Right kidney (tissue), 1 donor: ENCODE data around the gene CPA2.

ENCODE experiments used
- DNase-seq: peaks from one replicate; pipeline ENCODE4 v3.0.0-alpha.2; 2016

Gene CPA2

DNA sequence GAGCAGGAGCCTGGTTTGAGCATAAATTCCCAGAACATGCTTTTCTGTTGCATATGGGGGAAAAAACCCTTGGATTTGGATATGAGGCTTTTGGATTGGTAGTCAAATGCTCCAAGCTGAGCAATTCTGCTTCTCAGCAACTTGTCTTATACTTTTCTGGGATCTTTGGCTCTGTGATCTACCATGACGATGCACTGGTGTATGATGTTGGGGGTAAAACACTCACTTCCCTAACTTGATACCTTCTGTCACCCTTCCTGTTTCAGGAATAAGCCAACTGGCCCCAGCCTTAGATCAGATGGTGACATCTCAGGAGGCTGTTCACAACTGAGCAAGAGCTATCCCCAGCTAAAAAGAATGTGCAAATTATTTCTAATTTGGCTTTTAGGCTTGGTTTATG lies 13.2 kb downstream of the CPA2 start:
- no peak for DNase-seq

DNA sequence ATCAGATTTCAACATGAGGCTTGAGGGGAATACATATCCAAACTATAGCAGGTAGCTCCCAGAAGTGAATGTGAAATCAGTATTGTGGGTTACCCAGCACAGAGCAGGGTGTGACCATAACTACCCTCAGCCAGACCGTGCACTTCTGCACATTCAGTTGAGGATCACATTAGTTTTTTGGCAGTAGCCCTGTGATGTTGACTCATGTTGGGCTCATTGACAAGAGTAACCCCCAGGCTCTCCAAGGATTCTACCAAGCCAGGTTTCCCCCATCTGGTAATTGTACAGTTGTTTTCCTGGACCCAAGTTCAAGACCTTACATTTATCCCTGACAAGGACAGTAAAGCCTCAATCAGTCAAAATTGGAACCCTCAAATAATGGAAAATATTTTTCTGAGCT lies 14.6 kb downstream of the CPA2 start:
- DNase-seq: no peak

DNA sequence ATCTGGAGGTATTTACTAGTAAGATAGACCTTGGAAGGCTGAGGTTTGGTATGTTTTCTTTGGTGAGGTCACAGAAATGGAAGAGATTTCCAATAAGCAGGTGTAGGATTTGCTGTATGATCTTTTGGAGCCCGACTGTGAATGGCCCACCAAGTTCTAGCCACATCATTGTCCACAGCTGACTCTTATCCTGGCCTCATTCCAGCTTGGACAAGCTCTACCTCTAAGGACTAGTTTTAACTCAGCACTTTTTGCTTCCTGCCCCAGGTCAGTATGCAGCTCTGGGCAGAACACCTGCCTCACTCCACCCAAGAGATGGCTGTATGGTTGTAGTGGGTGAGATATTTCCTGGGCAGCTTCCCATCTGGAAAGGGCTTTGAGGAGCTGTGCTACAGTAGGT lies 20.2 kb downstream of the CPA2 start:
- no peak for DNase-seq

DNA sequence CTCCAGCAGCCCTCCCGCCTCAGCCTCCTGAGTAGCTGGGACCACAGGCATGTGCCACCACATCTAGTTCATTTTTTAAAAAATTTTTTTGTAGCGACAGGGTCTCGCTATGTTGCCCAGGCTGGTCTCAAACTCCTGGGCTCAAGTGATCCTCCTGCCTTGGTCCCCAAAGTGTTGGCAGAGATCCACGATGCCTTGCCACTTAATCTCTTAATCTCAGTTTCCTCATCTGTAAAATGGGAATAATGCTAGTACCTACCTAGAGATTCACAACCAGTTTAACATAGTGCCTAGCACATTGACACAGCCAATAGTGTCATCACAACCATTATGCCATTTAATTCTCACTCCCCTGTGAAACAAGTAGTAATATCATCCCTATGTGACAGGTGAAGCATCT lies 21.5 kb downstream of the CPA2 start:
- no peak for DNase-seq

DNA sequence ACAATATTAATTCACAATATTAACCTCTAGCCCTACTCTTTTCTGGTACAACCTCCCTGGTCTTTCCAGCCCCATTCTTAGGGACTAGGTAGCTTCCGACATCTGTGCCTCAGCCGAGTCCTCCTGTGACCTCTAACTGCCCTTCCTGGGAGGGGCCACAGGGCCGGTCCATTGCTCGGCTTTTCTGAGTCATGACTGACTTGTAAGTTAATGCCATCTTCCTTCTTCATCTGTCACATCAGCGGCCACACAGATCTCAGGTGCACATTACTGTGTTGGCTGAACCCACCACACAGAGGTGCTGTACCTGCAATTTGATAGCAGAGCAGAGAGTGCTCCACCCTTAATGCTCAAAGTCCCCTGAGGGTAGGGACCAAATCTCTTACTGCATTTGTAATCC lies 22.2 kb downstream of the CPA2 start:
- no peak for DNase-seq

DNA sequence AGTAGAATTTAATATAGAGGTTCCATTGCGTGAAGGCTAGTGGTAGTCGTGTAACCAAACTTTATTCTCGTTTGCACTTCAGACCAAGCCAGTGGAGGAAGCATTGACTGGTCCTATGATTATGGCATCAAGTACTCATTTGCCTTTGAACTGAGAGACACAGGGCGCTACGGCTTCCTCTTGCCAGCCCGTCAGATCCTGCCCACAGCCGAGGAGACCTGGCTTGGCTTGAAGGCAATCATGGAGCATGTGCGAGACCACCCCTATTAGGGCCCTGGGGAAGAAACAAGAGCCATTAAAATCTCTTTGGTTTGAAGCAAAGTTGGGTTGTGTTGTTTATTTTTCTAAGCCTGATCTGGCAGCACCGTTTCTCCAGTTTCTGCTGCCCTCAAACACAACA lies 22.8 kb downstream of the CPA2 start:
- no peak for DNase-seq

DNA sequence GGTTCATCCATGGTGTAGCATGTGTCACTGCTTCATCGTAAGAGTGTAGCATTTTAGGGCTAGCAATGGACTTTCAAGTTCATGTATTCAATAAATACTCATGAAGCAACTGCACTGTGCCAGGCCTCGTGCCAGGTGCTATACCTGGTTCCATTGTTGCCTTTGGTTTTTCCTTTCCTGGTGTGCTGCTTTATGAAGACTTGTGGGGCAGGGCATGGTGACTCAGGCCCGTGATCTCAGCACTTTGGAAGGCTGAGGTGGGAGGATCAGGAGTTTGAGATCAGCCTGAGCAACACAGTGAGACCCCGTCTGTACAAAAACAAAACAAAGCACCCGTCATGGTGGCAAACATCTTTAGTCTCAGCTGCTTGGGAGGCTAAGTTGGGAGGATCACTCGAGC lies 24.1 kb downstream of the CPA2 start:
- no peak for DNase-seq

DNA sequence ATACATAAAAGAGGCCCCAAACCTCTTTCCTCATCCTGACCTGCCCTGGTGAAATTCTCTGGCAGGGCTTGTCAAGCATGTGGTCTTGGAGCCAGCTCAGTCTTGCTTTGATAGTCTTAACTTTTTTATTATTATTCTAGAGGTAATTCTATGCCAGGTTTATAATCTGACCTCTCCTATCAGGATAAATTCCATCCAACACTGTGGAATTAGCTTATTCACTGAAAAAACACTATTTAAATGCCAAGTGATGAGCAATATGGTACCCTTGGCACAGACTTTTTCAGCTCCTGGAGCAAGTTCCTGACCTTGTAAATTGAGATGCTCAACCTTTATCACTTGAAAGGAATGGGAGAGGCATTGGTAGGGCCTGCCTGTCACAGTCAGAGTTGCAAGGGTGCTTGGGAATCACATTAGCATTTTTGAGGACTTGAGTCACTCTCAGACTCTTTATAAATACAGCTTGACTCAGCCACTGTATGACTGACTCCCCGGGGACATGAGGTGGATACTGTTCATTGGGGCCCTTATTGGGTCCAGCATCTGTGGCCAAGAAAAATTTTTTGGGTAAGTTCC lies 26.1 kb downstream of the CPA2 start, which contains the start of gene CPA4:
Gene CPA4, plus strand, starts transcription at position 480 of the 576 bp plus-strand sequence. Its CDS starts 20 bp downstream, at position 500.
- DNase-seq: no peak

DNA sequence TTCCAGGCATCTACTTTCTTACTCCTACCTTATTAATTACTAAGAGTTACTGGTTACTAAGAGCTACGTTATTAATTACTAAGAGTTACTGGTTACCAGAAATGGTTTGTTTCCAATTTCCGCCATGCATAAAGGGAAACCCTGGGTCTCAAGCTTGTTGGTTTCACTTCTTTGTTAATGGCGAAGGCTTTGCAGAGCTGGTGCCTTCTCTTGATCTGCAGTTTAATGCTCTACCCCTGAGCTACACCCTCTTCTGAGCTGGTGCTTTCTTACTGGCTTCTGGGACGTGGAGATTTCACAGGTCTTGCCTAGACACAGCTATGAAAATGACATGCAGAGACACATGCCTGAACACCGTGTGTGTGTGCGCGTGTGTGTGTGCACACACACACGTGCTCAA lies 26.9 kb downstream of the CPA2 start:
- DNase-seq: no peak

DNA sequence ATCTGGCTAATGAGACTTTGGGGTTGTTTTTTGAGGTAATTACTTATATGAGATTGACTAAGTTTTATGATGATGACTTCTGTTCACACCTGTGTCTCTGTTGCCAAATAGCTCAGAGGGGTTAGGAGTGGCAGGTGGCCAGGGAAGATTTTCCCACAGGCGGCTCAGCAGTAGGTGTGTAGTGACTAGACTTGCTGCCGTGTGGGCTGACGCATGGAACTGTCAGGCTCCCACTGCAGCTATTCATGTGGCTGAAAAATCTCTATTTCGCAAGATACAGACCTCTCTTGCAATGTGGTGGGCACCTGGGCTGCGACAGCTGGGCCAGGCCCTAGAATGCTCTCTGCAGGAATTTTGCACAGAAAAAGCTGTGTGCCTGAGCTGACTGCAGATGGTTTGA lies 27.7 kb downstream of the CPA2 start:
- DNase-seq: no peak

DNA sequence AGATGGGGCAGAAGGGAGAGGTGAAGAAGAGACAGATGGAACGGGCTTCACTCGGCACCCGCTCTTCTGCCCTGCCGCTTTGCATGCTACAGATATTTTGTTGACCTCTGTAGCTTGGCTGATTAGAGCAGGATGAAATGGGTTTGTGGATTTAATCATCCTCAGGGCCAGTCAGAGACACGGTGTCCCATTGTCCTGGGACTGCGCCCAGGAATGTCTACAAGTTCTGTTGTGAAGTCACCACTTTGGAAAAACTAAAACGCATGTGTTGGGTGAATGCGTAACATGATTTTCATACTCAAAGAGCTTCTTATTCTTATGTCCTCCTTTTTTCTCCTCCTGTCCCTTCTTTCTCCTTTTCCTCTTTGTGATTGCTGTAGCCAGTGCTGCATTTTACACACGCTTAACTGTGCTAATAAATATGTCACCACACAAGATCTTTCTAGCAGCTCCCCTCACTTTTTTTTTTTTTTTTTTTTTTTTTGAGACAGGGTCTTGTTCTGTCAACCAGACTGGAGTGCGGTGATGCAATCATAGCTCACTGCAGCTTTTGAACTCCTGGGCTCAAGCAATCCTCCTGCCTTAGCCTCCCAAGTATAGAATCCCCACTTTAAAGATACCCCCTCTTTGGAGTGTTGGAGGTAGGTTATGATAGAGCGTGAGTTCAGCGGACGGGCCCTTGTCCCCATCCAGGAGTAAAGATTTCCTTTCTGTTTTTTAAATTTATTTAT lies 29.7 kb downstream of the CPA2 start:
- DNase-seq: no peak

DNA sequence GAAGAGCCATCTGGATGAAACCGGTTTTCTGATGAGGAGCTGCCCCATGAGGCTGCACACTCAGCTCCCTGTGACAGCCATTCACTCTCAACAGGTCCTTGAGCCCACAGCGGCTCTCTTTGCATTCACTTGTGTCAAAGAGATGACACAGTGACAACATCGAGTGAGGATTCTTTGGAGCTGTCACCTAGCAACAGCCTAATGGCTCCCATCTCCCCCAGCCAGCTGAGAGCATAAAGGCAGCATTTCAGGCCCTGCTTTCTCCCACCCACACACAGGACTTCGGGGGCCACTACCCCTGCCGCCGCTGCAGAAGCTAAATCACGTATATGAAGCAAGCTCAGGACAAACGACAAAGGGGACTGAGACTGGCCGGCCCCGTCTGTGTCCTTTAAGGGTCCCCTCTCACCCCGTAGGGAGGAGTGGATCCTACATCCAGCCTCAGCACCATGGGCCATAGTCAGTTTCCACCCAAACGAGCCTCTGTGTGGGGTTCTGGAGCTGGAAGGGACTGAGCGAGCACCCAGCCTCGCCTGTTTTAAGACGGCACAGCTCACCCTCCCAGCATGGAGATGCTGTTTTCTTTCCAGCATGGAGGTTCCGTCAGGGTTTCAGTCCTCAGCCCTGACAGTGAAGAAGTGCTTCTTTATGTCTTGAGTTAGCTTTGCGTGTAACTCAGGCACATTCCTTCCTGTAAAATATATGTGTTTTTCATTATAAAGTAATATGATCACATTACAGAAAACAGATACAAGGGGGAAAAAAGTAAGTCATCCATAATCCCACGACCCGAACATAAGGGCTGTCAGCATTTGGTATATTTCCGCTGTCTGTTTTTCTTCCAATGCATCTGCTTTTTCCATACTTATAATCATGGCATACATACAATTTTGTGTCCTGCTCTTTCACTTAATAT lies 31.2 kb downstream of the CPA2 start:
- DNase-seq: peak; percentile 43

DNA sequence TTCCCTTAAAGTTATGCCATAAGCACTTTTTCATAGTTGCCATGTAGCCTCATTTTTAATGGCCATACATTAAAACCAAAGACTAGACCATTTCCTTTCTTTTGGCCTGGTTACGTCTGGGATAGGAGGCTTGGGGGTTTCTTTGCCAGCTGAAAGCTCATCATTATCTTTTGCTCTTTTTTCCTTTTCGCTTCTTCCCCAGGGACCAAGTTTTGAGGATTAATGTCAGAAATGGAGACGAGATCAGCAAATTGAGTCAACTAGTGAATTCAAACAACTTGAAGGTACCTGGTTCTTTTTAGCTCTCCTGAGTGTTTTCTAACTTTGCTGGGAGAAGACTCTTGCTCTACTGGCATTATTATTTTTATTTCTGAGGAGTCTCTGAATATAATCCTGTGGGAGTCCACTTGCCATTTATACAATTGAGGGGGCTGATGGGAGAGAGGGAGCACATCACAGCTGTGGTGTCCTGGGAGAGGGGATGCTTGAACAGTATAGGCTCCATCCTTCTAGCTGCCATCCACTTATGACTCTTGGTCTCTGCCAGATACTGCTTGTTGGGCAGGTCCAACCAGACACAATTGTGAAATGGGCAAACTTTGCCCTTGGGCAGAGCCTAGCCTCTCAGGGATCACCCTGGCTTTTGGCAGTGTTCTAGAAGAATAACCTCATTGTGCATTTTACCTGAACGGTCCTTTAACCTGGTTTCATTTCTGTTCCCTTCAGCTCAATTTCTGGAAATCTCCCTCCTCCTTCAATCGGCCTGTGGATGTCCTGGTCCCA lies 32.1 kb downstream of the CPA2 start:
- no peak for DNase-seq

DNA sequence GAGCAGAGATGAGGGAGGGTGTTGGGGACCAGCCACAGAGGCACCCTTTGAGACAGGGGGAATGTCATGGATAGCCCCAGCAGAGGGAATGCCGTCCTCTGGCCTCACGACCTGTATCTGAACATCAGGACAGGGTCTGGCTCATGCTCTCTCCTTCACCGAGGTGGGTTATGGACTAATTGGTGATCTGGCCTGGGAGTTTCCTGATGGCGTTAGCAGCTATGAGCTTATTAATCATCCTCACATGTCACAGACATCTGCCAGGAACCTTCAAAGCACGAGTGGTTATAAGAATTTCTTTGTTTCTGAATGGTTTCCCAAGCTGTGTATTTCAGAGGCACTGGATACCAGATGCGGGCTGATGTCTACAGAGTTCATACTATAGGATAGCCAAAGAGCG lies 33.2 kb downstream of the CPA2 start:
- DNase-seq: no peak

DNA sequence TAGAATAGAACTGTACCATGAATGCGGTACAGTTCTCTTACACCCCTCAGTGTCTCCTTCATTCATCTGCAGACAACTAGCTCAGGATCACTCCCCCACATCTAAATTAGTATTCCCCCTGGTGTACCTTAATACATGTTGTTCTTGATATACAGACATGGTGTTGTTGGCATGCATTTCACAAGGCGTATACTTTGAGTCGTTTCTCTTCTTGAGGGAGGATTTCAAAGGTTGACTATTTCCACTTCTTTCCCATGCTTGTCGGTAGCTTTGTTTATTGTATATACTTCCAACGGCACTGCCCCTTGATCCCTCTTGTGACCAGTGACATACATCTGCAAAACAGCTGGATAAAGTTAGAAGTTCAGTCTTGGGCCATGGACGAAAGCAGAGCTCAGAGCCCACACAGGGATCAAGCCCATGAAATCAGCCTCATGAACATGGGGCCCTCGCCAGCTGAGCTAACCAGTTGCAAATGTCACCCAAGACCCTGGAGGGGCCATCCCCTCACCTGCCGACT lies 34.9 kb downstream of the CPA2 start:
- DNase-seq: no peak

DNA sequence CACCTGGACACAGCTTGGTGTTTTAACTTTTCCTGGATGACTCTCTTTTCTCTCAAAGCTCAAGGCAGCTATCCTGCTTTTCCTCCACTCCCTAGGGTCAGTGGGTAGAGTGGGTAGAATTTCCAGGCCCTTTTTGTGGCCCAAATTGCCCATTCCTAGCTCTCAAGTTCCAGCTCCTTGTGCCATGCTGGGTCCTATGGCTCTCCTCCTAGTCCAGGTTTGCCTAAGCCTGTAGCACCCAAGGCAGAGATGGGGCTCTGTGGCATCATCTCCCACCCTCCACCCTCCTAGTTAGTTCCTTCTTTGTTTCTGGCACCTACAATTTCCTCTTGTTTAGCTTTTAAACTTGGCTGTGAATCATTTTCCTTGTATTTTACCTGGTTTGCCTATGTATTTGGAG lies 36.0 kb downstream of the CPA2 start:
- no peak for DNase-seq

DNA sequence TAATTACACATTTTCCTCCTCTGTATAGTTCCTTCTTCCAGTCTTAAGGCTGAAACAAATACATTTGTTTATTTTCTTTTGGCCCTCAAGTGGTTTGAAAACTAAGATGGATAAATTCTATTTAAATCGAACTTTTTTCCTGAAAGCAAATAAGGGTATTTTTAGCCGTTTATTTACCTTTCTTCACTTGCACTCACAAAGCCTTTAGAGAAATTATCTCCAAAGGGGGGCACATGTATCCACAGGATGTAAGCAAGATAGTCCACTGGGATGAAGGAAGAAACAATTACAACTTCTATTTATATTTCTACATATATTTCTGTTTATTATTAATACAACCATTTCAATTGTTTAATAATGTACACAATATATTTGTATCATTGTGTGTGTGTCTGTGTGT lies 36.5 kb downstream of the CPA2 start:
- DNase-seq: no peak

DNA sequence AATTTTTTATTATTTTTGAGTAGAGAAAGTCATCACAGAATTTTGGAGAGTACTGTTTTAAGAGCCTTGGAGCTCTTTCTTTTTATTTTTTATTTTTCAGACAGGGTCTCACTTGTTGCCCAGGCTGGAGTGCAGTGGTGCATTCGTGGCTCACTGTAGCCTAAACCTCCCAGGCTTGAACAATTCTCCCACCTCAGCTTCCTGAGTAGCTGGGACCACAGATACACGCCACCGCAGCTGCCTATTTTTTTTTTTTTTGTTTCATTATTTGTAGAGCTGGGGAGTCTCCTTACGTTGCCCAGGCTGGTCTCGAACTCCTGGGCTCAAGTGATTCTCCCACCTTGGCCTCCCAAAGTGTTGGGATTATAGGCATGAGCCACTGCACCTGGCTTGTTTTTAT lies 36.9 kb downstream of the CPA2 start:
- no peak for DNase-seq

DNA sequence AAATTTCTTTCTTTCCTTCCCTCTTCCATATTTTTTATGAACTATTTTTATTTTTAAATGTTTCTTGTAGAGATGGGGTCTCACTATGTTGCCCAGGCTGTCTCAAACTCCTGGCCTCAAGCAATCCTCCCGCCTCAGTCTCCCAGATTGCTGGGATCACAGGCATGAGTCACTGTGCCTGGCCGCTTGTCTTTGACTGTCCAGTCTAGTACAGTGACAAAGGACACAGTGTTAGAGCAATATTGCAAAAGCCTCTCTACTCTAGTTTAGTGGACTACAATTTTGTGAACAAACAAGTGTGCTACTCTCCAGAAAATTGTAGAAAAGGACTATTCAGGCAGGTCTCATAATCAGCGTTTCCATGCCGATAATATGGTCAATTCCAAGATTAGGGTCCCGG lies 37.3 kb downstream of the CPA2 start:
- DNase-seq: no peak

DNA sequence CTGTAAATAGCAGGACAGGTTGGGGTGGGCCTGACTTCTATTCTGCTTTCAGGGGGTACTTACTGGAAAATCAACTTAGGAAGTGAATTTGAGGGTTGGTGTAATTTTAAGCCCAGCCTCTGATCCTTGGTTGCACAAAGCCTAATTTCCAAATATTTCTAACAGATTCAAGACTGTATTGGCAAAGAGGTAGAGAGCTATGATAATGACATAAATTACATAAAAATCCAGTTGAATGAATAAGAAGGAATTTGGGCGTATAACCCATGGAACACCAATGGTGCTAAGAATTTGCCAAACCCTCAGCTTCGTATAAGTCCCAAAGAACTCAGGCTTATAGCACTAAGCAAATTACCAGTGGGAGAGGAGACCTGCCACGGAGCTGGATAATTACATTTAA lies 38.2 kb downstream of the CPA2 start:
- no peak for DNase-seq

DNA sequence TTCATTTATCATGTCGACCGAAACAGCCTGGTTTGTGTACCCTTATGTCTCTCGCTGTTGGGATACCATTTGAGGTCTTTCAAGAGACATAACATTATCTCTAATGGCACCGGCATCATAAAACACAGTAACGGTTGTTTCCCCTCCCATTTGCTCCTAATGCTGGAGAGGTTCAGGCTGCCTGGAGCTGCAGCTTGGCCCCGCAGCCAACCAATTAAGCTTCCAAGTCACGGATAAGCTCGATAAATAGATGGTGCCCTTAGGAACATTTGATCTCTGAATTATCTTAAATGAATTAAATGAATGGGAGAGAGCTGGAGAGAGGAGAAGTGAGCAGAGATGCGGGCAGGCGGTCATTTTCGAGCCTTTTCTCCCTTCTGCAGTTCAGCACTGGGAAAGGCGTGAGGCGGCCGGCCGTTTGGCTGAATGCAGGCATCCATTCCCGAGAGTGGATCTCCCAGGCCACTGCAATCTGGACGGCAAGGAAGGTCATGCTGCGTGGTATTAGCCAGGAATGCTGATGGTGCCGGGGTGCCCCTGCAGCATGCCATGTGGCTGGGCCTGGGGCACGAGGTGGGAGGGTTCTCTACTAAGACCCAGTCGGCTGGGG lies 38.9 kb downstream of the CPA2 start:
- DNase-seq: no peak

DNA sequence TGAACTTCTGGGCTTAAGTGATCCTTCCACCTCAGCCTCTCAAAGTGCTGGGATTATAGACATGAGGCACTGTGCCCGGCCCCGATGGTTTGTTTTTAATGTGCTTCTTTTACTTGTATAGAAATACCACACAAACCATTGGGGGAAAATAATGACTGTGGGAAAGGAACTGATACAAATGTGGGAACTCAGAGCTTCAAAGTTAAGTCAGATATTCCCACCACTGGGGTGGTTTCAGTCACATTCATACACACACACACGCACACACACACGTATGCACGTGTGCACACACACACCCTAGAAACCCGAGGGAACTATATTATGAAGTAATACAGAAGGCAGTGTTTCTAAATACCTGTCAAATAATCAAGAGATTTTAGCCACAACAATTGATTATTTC lies 43.3 kb downstream of the CPA2 start:
- DNase-seq: no peak
